Smooth muscle cell (in vitro differentiated cells): ENCODE measurements around the gene QPRT. TPM values are rescaled to one million over a fixed set of nuclear protein-coding genes. Genes with fewer than 3 reads are reported as not detected.
A peak's percentile ranks its signal among the peaks of the same experiment; 100 is the strongest.

Source experiments
- DNase-seq: peaks from one replicate; lab custom pipeline; 2025; ENCODE audit not compliant: unreplicated experiment; lab: John Stamatoyannopoulos, UW
- H2AFZ ChIP-seq: fragments of 200-600 bp; sonication (generic); 2 replicates; pipeline ENCODE4 v1.6.0; 2016; ENCODE audit warnings: antibody characterized with exemption, low read depth, mild to moderate bottlenecking
- H3F3A ChIP-seq: fragments of 200-600 bp; sonication (generic); 2 replicates; pipeline ENCODE4 v1.6.0; 2017; ENCODE audit warnings: antibody characterized with exemption, low read depth
- H3K27ac ChIP-seq: fragments of 200-600 bp; sonication (generic); 2 replicates; pipeline ENCODE4 v1.5.1; 2016; ENCODE audit warnings: low read depth, mild to moderate bottlenecking
- H3K27me3 ChIP-seq: fragments of 200-600 bp; sonication (generic); 2 replicates; pipeline ENCODE4 v1.6.1; 2016; ENCODE audit warnings: low read depth, mild to moderate bottlenecking
- H3K36me3 ChIP-seq: fragments of 200-600 bp; sonication (generic); 2 replicates; pipeline ENCODE4 v1.5.1; 2016; ENCODE audit warnings: low read depth
- H3K4me1 ChIP-seq: fragments of 200-600 bp; sonication (generic); 2 replicates; pipeline ENCODE4 v1.5.1; 2016; ENCODE audit warnings: low read depth
- H3K4me2 ChIP-seq: fragments of 200-600 bp; sonication (generic); 2 replicates; pipeline ENCODE4 v1.6.0; 2016; ENCODE audit warnings: mild to moderate bottlenecking
- H3K4me3 ChIP-seq: fragments of 200-600 bp; sonication (generic); 2 replicates; pipeline ENCODE4 v1.5.1; 2016; ENCODE audit warnings: mild to moderate bottlenecking
- H3K79me2 ChIP-seq: fragments of 200-600 bp; sonication (generic); 2 replicates; pipeline ENCODE4 v1.6.0; 2016; ENCODE audit warnings: low read depth, mild to moderate bottlenecking
- H3K9ac ChIP-seq: fragments of 200-600 bp; sonication (generic); 2 replicates; pipeline ENCODE4 v1.6.0; 2016; ENCODE audit warnings: low read depth
- H3K9me3 ChIP-seq: fragments of 200-600 bp; sonication (generic); replicated peaks from 2 replicates; pipeline ENCODE4 v1.5.1; 2016; ENCODE audit warnings: low read depth
- H4K20me1 ChIP-seq: fragments of 200-600 bp; sonication (generic); 2 replicates; pipeline ENCODE4 v1.6.0; 2016; ENCODE audit warnings: low read depth
- WGBS: methylation state at CpG from one replicate; pipeline ENCODE4 v1.1.7; 2016; ENCODE audit warnings: low lambda C conversion rate; 5-methylcytosine and 5-hydroxymethylcytosine counted together
- polyA plus RNA-seq: library from polyadenylated mRNA; unstranded; fragments of >200 nt; fragmentation: Nextera tagmentation; extraction: Ambion mirVana; gene quantifications from 2 replicates; pipeline ENCODE4 v1.2.1, GENCODE V29; 2016
- total RNA-seq: library from RNA; depleted of rRNA; stranded (reverse); fragments of >200 nt; gene quantifications from 2 replicates; pipeline ENCODE4 v1.2.3, GENCODE V29; 2014
- TF ChIP-seq, protein P1 (sequence below): fragments of 200-600 bp; sonication (generic); IDR thresholded peaks from 2 replicates; pipeline ENCODE4 v1.5.1; 2017; ENCODE audit warnings: borderline replicate concordance, mild to moderate bottlenecking, antibody characterized with exemption; ENCODE audit not compliant: insufficient read depth, poor library complexity, severe bottlenecking

QPRT gene
- total and polyA plus RNA-seq, 2 experiments from 2014 or later = 67.4 to 196 TPM

DNA sequence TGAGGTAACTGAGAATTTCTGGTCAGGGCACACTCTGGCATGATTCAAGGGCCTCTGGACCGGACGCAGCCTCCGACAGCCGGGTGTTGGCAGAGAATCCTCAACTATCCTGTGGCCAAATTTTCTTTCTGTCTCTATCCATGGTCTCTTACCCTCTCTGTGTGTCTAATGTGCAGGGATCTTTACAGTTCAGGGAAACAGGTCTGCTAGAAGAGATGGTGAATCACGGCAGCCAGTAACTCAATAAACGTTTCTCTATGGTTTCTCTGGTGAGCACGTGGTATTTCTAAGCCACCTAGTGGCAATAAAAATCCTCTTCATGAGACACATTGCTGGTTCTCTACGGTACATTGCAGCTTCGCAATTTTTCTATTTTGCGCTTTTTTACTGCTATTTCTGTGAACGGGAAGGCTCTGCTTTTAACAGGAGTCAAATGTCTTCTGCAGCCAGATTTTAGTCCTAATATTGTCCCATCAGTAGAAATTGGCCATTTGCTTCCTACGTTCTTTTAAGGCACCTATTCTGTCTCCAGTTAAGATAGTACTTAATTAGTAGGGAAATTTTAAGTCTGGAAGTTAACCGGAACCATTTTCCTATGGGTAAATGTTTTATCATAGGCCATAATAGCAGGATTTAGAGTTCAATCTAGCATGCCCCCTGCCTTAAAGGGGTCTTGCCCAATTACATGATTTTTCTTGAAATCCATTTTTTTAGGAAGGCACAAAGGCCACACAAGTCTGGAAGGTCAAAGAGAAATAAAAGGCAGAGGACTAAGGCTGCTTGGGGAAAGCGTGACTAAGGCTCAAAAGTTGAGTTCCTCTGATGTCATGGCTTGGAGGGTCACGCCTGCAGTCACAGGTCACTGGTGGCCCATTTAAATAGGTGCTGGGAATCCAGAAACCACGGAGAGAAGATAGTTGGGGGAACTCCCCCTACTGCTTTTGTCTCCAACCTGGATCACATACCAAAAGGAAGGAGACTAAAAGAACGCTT is 31.5 kb downstream of the QPRT start:
- Histone ChIP-seq H2AFZ (peak overlapping the region; percentile 36), H3K36me3 (no peaks in the 10 kb centered on the region), H3K4me2 (peak overlapping the region; percentile 78), H4K20me1 (no peaks in the 10 kb centered on the region), H3F3A (no peaks in the 10 kb centered on the region), H3K4me1 (peaks cover 11% of the 10 kb centered on the region), H3K79me2 (no peaks in the 10 kb centered on the region), H3K4me3 (peak overlapping the region; percentile 25), H3K27ac (peak overlapping the region; percentile 49), H3K9me3 (no peaks in the 10 kb centered on the region), H3K9ac (no peak overlapping the region), H3K27me3 (no peaks in the 10 kb centered on the region)
- TF ChIP-seq, protein P1, sequence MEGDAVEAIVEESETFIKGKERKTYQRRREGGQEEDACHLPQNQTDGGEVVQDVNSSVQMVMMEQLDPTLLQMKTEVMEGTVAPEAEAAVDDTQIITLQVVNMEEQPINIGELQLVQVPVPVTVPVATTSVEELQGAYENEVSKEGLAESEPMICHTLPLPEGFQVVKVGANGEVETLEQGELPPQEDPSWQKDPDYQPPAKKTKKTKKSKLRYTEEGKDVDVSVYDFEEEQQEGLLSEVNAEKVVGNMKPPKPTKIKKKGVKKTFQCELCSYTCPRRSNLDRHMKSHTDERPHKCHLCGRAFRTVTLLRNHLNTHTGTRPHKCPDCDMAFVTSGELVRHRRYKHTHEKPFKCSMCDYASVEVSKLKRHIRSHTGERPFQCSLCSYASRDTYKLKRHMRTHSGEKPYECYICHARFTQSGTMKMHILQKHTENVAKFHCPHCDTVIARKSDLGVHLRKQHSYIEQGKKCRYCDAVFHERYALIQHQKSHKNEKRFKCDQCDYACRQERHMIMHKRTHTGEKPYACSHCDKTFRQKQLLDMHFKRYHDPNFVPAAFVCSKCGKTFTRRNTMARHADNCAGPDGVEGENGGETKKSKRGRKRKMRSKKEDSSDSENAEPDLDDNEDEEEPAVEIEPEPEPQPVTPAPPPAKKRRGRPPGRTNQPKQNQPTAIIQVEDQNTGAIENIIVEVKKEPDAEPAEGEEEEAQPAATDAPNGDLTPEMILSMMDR = peak; percentile 61
- DNase-seq = no peak
- WGBS = 23% methylated on average over 17 of the region's 17 CpGs

DNA sequence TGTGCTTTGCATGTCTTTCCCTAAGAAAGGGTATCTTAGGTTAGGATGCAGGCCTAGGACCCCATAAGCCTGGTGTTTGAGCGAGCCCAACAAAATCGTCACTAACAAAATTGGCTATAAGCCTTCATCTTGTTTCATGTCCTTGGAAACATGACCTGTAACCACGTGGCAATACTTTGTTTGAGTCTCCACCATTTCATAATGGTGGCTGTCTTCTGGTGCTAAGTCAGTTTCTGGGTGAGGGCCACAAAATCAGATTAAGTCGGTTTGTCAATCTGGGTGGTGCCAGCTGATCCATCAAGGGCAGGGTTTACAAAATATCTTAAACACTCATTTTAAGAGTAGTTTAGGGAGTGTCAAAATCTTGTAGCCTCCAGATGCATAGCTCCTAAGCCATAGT is 33.8 kb downstream of the QPRT start:
- Histone ChIP-seq H3K4me2 (no peak overlapping the region), H2AFZ (peak overlapping the region; percentile 78), H3K4me1 (peaks cover 11% of the 10 kb centered on the region), H3K36me3 (no peaks in the 10 kb centered on the region), H3K27me3 (no peaks in the 10 kb centered on the region), H4K20me1 (no peaks in the 10 kb centered on the region), H3K27ac (no peak overlapping the region), H3K4me3 (no peak overlapping the region), H3K9ac (no peak overlapping the region), H3K79me2 (no peaks in the 10 kb centered on the region), H3F3A (no peaks in the 10 kb centered on the region), H3K9me3 (no peaks in the 10 kb centered on the region)
- DNase-seq = no peak
- TF ChIP-seq, protein P1 = no peak
- WGBS = 63% methylated on average over 4 of the region's 4 CpGs

DNA sequence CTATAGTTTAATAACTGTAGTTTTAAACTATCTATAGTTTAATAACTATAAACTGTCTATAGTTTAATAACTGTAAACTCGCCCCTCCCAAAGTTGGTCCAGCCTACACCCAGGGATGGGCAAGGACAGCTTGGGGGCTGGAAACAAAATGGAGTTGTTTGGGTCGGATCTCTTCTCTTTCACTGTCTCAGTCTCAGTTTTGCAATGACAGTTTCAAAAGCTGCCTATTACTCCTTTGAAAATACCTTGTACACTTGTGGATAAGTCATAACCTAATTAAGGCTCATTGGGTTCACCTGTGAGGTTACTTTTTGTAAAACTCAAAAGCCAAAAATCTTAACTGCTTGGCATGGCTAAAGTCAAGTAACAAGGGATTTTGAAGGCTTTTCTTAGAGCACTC is 35.4 kb downstream of the QPRT start:
- 94% methylated on average over 2 of the region's 2 CpGs for WGBS
- Histone ChIP-seq H3K36me3 (no peaks in the 10 kb centered on the region), H3K4me2 (no peak overlapping the region), H4K20me1 (no peaks in the 10 kb centered on the region), H3K4me3 (no peak overlapping the region), H3K27ac (no peak overlapping the region), H3K4me1 (peaks cover 9% of the 10 kb centered on the region), H3K9ac (no peak overlapping the region), H3K9me3 (no peaks in the 10 kb centered on the region), H3K79me2 (no peaks in the 10 kb centered on the region), H3F3A (no peaks in the 10 kb centered on the region), H3K27me3 (no peaks in the 10 kb centered on the region), H2AFZ (no peak overlapping the region)
- DNase-seq = no peak
- TF ChIP-seq, protein P1 = no peak
